Ovary (tissue), 9 donors: ENCODE results near the gene CTNND2. TPM values are rescaled to one million over a fixed set of nuclear protein-coding genes. Genes with fewer than 3 reads are reported as not detected.

Experiments used
- DNase-seq, 5 donors: peaks; one replicate each; pipeline ENCODE4 v3.0.0-alpha.2; 2019 to 2020
- H3K27ac ChIP-seq, 2 donors: fragments of 200-600 bp; one replicate each; pipeline versions ENCODE4 v1.5.1 to v1.8.0; 2019 to 2022
- H3K27me3 ChIP-seq: fragments of 200-600 bp; one replicate; pipeline ENCODE4 v1.8.0; 2022
- H3K36me3 ChIP-seq: fragments of 200-600 bp; sonication (generic); one replicate; pipeline ENCODE4 v1.5.1; 2019
- H3K4me1 ChIP-seq: one replicate; pipeline ENCODE4 v1.8.1; 2013; ENCODE audit warnings: mild to moderate bottlenecking, moderate library complexity; ENCODE audit not compliant: insufficient read depth
- H3K4me3 ChIP-seq: fragments of 200-600 bp; sonication (generic); one replicate; pipeline ENCODE4 v1.5.1; 2017
- H3K9me3 ChIP-seq, 2 donors: fragments of 200-600 bp in 1 of 2; sonication (generic) in 1 of 2; one replicate each; pipeline versions ENCODE4 v1.5.1 to v1.8.1; 2013 to 2019; ENCODE audit warnings: mild to moderate bottlenecking in 1 of 2, moderate library complexity in 1 of 2
- EP300 ChIP-seq: sonication (generic); formaldehyde crosslinking; IDR thresholded peaks from one replicate; pipeline ENCODE4 v1.6.1; 2017; ENCODE audit warnings: antibody characterized with exemption
- POLR2A ChIP-seq: fragments of 450-650 bp; IDR thresholded peaks from one replicate; pipeline ENCODE4 v1.6.1; 2017; ENCODE audit warnings: antibody characterized with exemption, mild to moderate bottlenecking, moderate library complexity
- WGBS, 3 donors: extraction: QIAGEN DNeasy Blood & Tissue Kit in 1 of 3; methylation state at CpG; one replicate each; pipeline versions ENCODE4 v1.1.5 to v1.1.7; 2013 to 2017; 5-methylcytosine and 5-hydroxymethylcytosine counted together
- intact Hi-C, 4 donors: fragments of 100-400 bp; cut with DNase I; formaldehyde crosslinking; loops; one replicate each; pipeline versions ENCODE4 v1.11.0 to v1.15.1; 2022 to 2023
- polyA plus RNA-seq, 2 donors: library from polyadenylated mRNA; stranded (reverse); fragments of 200-250 nt in 1 of 2; fragments of 350-450 nt in 1 of 2; fragmentation: Illumina TruSeq in 1 of 2; extraction: RNeasy Lipid Tissue Mini Kit (QIAGEN cat#74804) in 1 of 2; gene quantifications; one replicate each; pipeline ENCODE4 v1.2.3, GENCODE V29; 2013 to 2014
- total RNA-seq, 7 donors: library from RNA; depleted of rRNA in 2 of 7; stranded (reverse); fragments of >200 nt in 2 of 7; fragmentation: NEBNext Ultra II Directional in 3 of 7; extraction: Animal tissue kit (Norgen Biotek cat#: 25700) in 3 of 7; gene quantifications; one replicate each; pipeline versions ENCODE4 v1.1.0 to v1.2.4, GENCODE V29; 2016 to 2023
- TF ChIP-seq, protein P1 (sequence below), 3 donors: fragments of 450-650 bp in 2 of 3; fragments of 200-600 bp in 1 of 3; IDR thresholded peaks; one replicate each; pipeline versions ENCODE4 v1.5.1 to v1.8.0; 2016 to 2022; ENCODE audit warnings: antibody characterized with exemption in 3 of 3, mild to moderate bottlenecking in 1 of 3
- donor health status: DM: no; HTN: no; CAD: no; lungs with moderate emphysema.
- donor health status: DM: no; HTN: no; CAD: no.
- donor health status: Bipolar disorder and iron deficiency.
- donor health status: DM: yes; HTN: yes; CAD: no.
- donor health status: DM: no; HTN: no; CAD: no.
- donor health status: DM: yes; HTN: yes; CAD: no.

Gene CTNND2
- total and polyA plus RNA-seq, 9 donors: 0.52 to 13.2 (median 2.3) TPM

DNA sequence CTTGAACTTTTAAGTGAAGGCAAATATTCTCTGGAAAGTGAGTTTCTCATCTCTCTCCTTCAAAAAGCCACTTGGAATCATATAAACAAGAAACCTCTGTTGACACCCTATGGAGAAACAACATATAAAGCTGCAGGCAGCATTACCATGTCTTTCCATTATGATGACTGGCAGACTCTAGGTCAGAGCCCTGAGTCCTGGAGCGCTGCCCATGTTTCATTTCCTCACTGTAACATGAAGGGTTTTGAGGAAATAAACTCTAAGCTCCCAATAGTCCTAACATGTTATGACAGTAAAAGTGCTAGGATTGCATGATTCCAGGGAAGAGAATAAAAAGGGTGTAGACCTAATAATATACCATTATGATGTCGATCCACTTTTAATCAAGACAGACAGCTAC, 220.6 kb downstream of the CTNND2 start:
- 82 to 89% (median 89%) methylated on average over 2 of the region's 2 CpGs for WGBS, 3 donors
- Histone ChIP-seq H3K4me3 (no peak overlapping the region), H3K27me3 (no peaks in the 10 kb centered on the region), H3K4me1 (no peaks in the 10 kb centered on the region), H3K27ac (no peak overlapping the region), H3K36me3 (no peaks in the 10 kb centered on the region), H3K9me3 (no peaks in the 10 kb centered on the region)
- DNase-seq: no peak
- intact Hi-C loops: no loop called here
- TF ChIP-seq EP300: no peak
- TF ChIP-seq, protein P1, sequence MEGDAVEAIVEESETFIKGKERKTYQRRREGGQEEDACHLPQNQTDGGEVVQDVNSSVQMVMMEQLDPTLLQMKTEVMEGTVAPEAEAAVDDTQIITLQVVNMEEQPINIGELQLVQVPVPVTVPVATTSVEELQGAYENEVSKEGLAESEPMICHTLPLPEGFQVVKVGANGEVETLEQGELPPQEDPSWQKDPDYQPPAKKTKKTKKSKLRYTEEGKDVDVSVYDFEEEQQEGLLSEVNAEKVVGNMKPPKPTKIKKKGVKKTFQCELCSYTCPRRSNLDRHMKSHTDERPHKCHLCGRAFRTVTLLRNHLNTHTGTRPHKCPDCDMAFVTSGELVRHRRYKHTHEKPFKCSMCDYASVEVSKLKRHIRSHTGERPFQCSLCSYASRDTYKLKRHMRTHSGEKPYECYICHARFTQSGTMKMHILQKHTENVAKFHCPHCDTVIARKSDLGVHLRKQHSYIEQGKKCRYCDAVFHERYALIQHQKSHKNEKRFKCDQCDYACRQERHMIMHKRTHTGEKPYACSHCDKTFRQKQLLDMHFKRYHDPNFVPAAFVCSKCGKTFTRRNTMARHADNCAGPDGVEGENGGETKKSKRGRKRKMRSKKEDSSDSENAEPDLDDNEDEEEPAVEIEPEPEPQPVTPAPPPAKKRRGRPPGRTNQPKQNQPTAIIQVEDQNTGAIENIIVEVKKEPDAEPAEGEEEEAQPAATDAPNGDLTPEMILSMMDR (IDR thresholded peaks at IDR 0.05): no peak
- TF ChIP-seq POLR2A: no peak

DNA sequence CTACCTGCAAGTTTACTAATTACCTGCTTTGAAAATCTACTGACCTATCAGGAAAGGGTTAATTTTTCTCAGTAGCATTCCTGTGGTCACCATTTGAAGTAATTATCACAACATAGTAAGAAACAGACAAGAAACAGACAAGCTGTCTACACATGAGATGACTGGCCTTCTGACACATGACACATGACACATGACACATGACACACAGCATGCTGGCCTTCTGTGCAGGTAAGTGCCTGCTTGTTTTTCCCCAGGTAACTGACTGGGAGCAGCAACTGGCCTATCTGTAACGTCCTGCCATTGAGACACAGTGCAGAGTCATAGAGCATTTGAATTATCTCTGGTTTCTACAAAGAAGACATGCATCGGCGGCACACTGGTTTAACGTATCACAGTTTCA, 222.4 kb downstream of the CTNND2 start:
- Histone ChIP-seq H3K4me1 (no peaks in the 10 kb centered on the region), H3K4me3 (no peak overlapping the region), H3K27me3 (no peaks in the 10 kb centered on the region), H3K9me3 (no peaks in the 10 kb centered on the region), H3K27ac (no peak overlapping the region), H3K36me3 (no peaks in the 10 kb centered on the region)
- intact Hi-C loops: no loop called here
- no peak for TF ChIP-seq EP300
- no peak for TF ChIP-seq POLR2A
- TF ChIP-seq, protein P1 (IDR thresholded peaks at IDR 0.05): no peak
- DNase-seq: no peak
- WGBS, 3 donors: 66 to 67% (median 66%) methylated on average over 4 of the region's 4 CpGs

DNA sequence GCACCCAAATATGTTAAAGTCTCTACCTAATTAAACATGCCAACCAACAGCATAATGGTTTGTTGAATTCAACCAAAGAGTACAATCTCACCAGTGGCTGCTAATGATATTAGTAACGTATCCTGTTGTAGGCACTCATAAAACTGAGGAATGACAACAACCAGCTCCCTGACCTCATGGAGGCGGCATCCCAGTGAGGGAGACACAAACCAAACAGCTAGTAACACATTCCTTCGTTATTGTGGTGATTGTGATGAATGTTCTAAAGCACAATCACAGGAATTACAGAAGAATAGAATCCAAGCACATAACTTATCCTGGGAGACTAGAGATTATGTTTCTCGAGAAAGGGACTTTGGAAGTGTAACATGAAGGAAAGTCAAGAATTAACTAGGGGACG, 224.6 kb downstream of the CTNND2 start:
- no peaks in the 10 kb centered on the region for H3K27me3 ChIP-seq
- H3K27ac ChIP-seq: no peak overlapping the region
- H3K36me3 ChIP-seq: no peaks in the 10 kb centered on the region
- H3K4me3 ChIP-seq: no peak overlapping the region
- no peaks in the 10 kb centered on the region for H3K4me1 ChIP-seq
- intact Hi-C loops: no loop called here
- no peaks in the 10 kb centered on the region for H3K9me3 ChIP-seq
- 49 to 56% (median 52%) methylated on average over 5 of the region's 5 CpGs for WGBS, 3 donors
- DNase-seq: no peak
- no peak for TF ChIP-seq POLR2A
- TF ChIP-seq, protein P1 (IDR thresholded peaks at IDR 0.05): no peak
- no peak for TF ChIP-seq EP300

DNA sequence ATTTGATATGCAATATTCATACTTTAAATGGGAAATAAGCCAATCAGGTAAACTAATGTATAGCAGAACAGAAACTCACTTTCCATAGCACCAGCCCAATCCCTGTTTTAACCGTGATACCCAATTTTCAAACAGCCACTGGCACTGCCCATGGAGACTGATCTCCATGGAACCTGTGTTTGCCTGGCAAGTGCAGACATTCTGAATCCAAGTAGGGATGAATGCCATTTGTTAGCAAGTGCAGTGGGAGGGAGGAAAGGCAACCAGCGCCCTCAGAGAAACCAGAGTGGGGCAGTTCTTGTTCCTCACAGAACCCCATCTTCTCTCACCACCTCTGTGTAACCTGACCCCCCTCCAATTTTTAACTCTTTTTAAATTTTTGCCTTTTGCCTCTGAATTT, 229.1 kb downstream of the CTNND2 start:
- Histone ChIP-seq H3K9me3 (no peaks in the 10 kb centered on the region), H3K27me3 (no peaks in the 10 kb centered on the region), H3K27ac (no peak overlapping the region), H3K4me1 (no peaks in the 10 kb centered on the region), H3K36me3 (no peaks in the 10 kb centered on the region), H3K4me3 (no peak overlapping the region)
- intact Hi-C loops: no loop called here
- TF ChIP-seq EP300 (no peak), POLR2A (no peak)
- TF ChIP-seq, protein P1 (IDR thresholded peaks at IDR 0.05): no peak
- WGBS, 3 donors: 76 to 81% (median 78%) methylated on average over 2 of the region's 2 CpGs
- DNase-seq: no peak
